Kidney (tissue), 14 donors: ENCODE measurements around the gene IL1RAPL1. TPM values are rescaled to one million over a fixed set of nuclear protein-coding genes. Genes with fewer than 3 reads are reported as not detected.

Experiments used
- DNase-seq, 5 donors: peaks; one replicate each; pipeline ENCODE4 v3.0.0-alpha.2; 2013 to 2020
- FAIRE-seq: peaks from 2 replicates; lab custom pipeline; 2012; peaks lifted over from hg19 to GRCh38; lab: Jason Lieb, UNC
- H3K27ac ChIP-seq, 2 donors: one replicate each; pipeline ENCODE4 v1.7.0; 2013; ENCODE audit warnings: low read depth in 2 of 2, low read length in 2 of 2, inconsistent platforms in 1 of 2
- H3K27me3 ChIP-seq: one replicate; pipeline ENCODE4 v1.7.1; 2013; ENCODE audit warnings: low read length, inconsistent platforms; ENCODE audit not compliant: control insufficient read depth, insufficient read depth
- H3K36me3 ChIP-seq, 3 donors: one replicate each; pipeline versions ENCODE4 v1.7.0 to v1.7.1; 2013; ENCODE audit warnings: low read length in 3 of 3, control low read depth in 1 of 3, inconsistent platforms in 1 of 3; ENCODE audit not compliant: insufficient read depth in 3 of 3, control insufficient read depth in 2 of 3
- H3K4me1 ChIP-seq, 3 donors: one replicate each; pipeline versions ENCODE4 v1.7.0 to v1.7.1; 2013; ENCODE audit warnings: low read length in 3 of 3, inconsistent platforms in 1 of 3, low read depth in 1 of 3; ENCODE audit not compliant: control insufficient read depth in 2 of 3, insufficient read depth in 2 of 3
- H3K4me3 ChIP-seq, 3 donors: one replicate each; pipeline versions ENCODE4 v1.7.0 to v1.8.1; 2013; ENCODE audit warnings: low read length in 3 of 3, control low read depth in 1 of 3, inconsistent platforms in 1 of 3
- H3K9ac ChIP-seq, 3 donors: one replicate each; pipeline versions ENCODE4 v1.7.0 to v1.7.1; 2013; ENCODE audit warnings: low read length in 3 of 3, control low read depth in 1 of 3, inconsistent platforms in 1 of 3
- H3K9me3 ChIP-seq, 3 donors: one replicate each; pipeline versions ENCODE4 v1.7.0 to v1.7.1; 2013; ENCODE audit warnings: low read length in 3 of 3, control low read depth in 1 of 3, inconsistent platforms in 1 of 3; ENCODE audit not compliant: control insufficient read depth in 2 of 3, insufficient read depth in 1 of 3
- CTCF ChIP-seq: IDR thresholded peaks from 3 replicates; pipeline ENCODE4 v1.5.1; 2012; ENCODE audit warnings: mild to moderate bottlenecking, moderate library complexity, borderline replicate concordance; ENCODE audit not compliant: insufficient read depth; ENCODE audit errors: extremely low read depth
- intact Hi-C: fragments of 100-400 bp; cut with DNase I; formaldehyde crosslinking; loops from one replicate; pipeline ENCODE4 v1.11.1; 2022
- polyA plus RNA-seq: library from polyadenylated mRNA; stranded (reverse); fragments of 350-450 nt; fragmentation: Illumina TruSeq; extraction: RNeasy Lipid Tissue Mini Kit (QIAGEN cat#74804); gene quantifications from one replicate; pipeline ENCODE4 v1.2.3, GENCODE V29; 2014; ENCODE audit warnings: low read depth, low replicate concordance; ENCODE audit not compliant: insufficient read depth
- total RNA-seq: library from RNA; stranded (reverse); fragmentation: NEBNext Ultra II Directional; extraction: Animal tissue kit (Norgen Biotek cat#: 25700); gene quantifications from one replicate; pipeline ENCODE4 v1.2.1, GENCODE V29; 2021
- donor health status: control.
- donor health status: control.
- donor health status: control.
- donor health status: control.
- donor health status: control.
- donor health status: DM: yes; HTN: yes; CAD: no.
- donor health status: Normal renal cell carcinoma (clear cell type).

IL1RAPL1 gene
- total and polyA plus RNA-seq, 2 donors from 2014 or later = 0.19 TPM; not detected in 1

- Histone ChIP-seq H3K4me3 (no peak overlapping the region), H3K27me3 (no peaks in the 10 kb centered on the region), H3K27ac (no peak overlapping the region), H3K9ac (no peak overlapping the region), H3K4me1 (no peaks in the 10 kb centered on the region), H3K36me3 (no peaks in the 10 kb centered on the region), H3K9me3 (no peaks in the 10 kb centered on the region)
- DNase-seq (no peak), FAIRE-seq (no peak)
- intact Hi-C loops = no loop called here
- no peak for TF ChIP-seq CTCF
Observed at GRCh38 chrX:29690061-29690460, 1102.8 kb downstream of the IL1RAPL1 start.

GRCh38 chrX:29691044-29691443 lies 1103.8 kb downstream of the IL1RAPL1 start:
- no peaks in the 10 kb centered on the region for H3K9me3 ChIP-seq
- TF ChIP-seq CTCF = no peak
- FAIRE-seq = no peak
- intact Hi-C loops = no loop called here
- H3K27ac ChIP-seq = no peak overlapping the region
- no peak for DNase-seq
- H3K36me3 ChIP-seq = no peaks in the 10 kb centered on the region
- H3K27me3 ChIP-seq = no peaks in the 10 kb centered on the region
- no peaks in the 10 kb centered on the region for H3K4me1 ChIP-seq
- H3K4me3 ChIP-seq = no peak overlapping the region
- H3K9ac ChIP-seq = no peak overlapping the region

GRCh38 chrX:29693912-29694311 lies 1106.7 kb downstream of the IL1RAPL1 start:
- Histone ChIP-seq H3K27ac (no peak overlapping the region), H3K4me3 (no peak overlapping the region), H3K9me3 (no peaks in the 10 kb centered on the region), H3K27me3 (no peaks in the 10 kb centered on the region), H3K36me3 (no peaks in the 10 kb centered on the region), H3K4me1 (no peaks in the 10 kb centered on the region), H3K9ac (no peak overlapping the region)
- no peak for DNase-seq
- FAIRE-seq = no peak
- intact Hi-C loops = no loop called here
- TF ChIP-seq CTCF = no peak

- no peak overlapping the region for H3K27ac ChIP-seq
- intact Hi-C loops = no loop called here
- no peaks in the 10 kb centered on the region for H3K36me3 ChIP-seq
- TF ChIP-seq CTCF = no peak
- H3K4me3 ChIP-seq = no peak overlapping the region
- FAIRE-seq = no peak
- H3K4me1 ChIP-seq = no peaks in the 10 kb centered on the region
- no peak overlapping the region for H3K9ac ChIP-seq
- no peaks in the 10 kb centered on the region for H3K27me3 ChIP-seq
- H3K9me3 ChIP-seq = no peaks in the 10 kb centered on the region
- DNase-seq = no peak
Observed at GRCh38 chrX:29699239-29699638, 1112.0 kb downstream of the IL1RAPL1 start.
